Tibial nerve (tissue), 4 donors: ENCODE data around the gene KRT5. TPM values are rescaled to one million over a fixed set of nuclear protein-coding genes. Genes with fewer than 3 reads are reported as not detected.
"Not testable (repeated sequence)": the region's sequence is repeated elsewhere in the genome, so short reads cannot be mapped to it uniquely, and the experiment has no call there.

Source experiments
- DNase-seq, 2 donors: peaks; one replicate each; pipeline ENCODE4 v3.0.0-alpha.2; 2019; ENCODE audit warnings: low spot score in 2 of 2
- H3K27ac ChIP-seq, 4 donors: fragments of 200-600 bp; sonication (generic) in 3 of 4; one replicate each; pipeline ENCODE4 v1.5.1; 2017 to 2019; ENCODE audit warnings: mild to moderate bottlenecking in 1 of 4
- H3K27me3 ChIP-seq, 2 donors: fragments of 200-600 bp; sonication (generic) in 1 of 2; one replicate each; pipeline versions ENCODE4 v1.5.1 to v1.6.0; 2017 to 2019
- H3K36me3 ChIP-seq, 3 donors: fragments of 200-600 bp; sonication (generic); one replicate each; pipeline ENCODE4 v1.5.1; 2018 to 2019
- H3K4me1 ChIP-seq, 4 donors: fragments of 200-600 bp; sonication (generic) in 3 of 4; one replicate each; pipeline ENCODE4 v1.5.1; 2017 to 2019
- H3K4me3 ChIP-seq, 4 donors: fragments of 200-600 bp; sonication (generic) in 3 of 4; one replicate each; pipeline ENCODE4 v1.5.1; 2017 to 2019; ENCODE audit warnings: mild to moderate bottlenecking in 1 of 4, moderate library complexity in 1 of 4
- H3K9me3 ChIP-seq, 4 donors: fragments of 200-600 bp; sonication (generic) in 3 of 4; one replicate each; pipeline ENCODE4 v1.5.1; 2017 to 2019
- EP300 ChIP-seq, 2 donors: sonication (generic); formaldehyde crosslinking; IDR thresholded peaks; one replicate each; pipeline ENCODE4 v1.6.1; 2017; ENCODE audit warnings: antibody characterized with exemption in 2 of 2, mild to moderate bottlenecking in 1 of 2
- POLR2A ChIP-seq, 2 donors: fragments of 450-650 bp; IDR thresholded peaks; one replicate each; pipeline ENCODE4 v1.6.1; 2017; ENCODE audit warnings: antibody characterized with exemption in 2 of 2, mild to moderate bottlenecking in 2 of 2, moderate library complexity in 2 of 2
- WGBS, 2 donors: methylation state at CpG; one replicate each; pipeline ENCODE4 v1.1.5; 2018; 5-methylcytosine and 5-hydroxymethylcytosine counted together
- total RNA-seq, 4 donors: library from RNA; depleted of rRNA; stranded (reverse); fragments of >200 nt; gene quantifications; one replicate each; pipeline ENCODE4 v1.1.0, GENCODE V29; 2016
- TF ChIP-seq, protein P1 (sequence below), 5 experiments: fragments of 200-600 bp in 3 of 5; fragments of 450-650 bp in 2 of 5; sonication (generic) in 3 of 5; IDR thresholded peaks; one replicate each; pipeline ENCODE4 v1.5.1; 2016 to 2019; ENCODE audit warnings: antibody characterized with exemption in 5 of 5, mild to moderate bottlenecking in 3 of 5, moderate library complexity in 2 of 5

Gene KRT5
- total RNA-seq, 4 donors from 2014 or later: 0.22 to 2.7 TPM; not detected in 2

- DNase-seq: no peak
- TF ChIP-seq, protein P1, sequence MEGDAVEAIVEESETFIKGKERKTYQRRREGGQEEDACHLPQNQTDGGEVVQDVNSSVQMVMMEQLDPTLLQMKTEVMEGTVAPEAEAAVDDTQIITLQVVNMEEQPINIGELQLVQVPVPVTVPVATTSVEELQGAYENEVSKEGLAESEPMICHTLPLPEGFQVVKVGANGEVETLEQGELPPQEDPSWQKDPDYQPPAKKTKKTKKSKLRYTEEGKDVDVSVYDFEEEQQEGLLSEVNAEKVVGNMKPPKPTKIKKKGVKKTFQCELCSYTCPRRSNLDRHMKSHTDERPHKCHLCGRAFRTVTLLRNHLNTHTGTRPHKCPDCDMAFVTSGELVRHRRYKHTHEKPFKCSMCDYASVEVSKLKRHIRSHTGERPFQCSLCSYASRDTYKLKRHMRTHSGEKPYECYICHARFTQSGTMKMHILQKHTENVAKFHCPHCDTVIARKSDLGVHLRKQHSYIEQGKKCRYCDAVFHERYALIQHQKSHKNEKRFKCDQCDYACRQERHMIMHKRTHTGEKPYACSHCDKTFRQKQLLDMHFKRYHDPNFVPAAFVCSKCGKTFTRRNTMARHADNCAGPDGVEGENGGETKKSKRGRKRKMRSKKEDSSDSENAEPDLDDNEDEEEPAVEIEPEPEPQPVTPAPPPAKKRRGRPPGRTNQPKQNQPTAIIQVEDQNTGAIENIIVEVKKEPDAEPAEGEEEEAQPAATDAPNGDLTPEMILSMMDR (IDR thresholded peaks at IDR 0.05): no peak
- TF ChIP-seq POLR2A (IDR thresholded peaks at IDR 0.05) (no peak), EP300 (IDR thresholded peaks at IDR 0.05) (no peak)
- H3K4me3 ChIP-seq: no peak overlapping the region
- H3K36me3 ChIP-seq: no peaks in the 10 kb centered on the region
- WGBS, 2 donors: 87 to 92% methylated on average over 6 of the region's 6 CpGs
- H3K4me1 ChIP-seq: no peaks in the 10 kb centered on the region
- no peaks in the 10 kb centered on the region for H3K27me3 ChIP-seq
- peaks cover 0 to 11% (median 0%) of the 10 kb centered on the region in 4 donors for H3K9me3 ChIP-seq
- no peak overlapping the region for H3K27ac ChIP-seq
Observed at GRCh38 chr12:52513736-52514135, 6.5 kb downstream of the KRT5 start.

DNA sequence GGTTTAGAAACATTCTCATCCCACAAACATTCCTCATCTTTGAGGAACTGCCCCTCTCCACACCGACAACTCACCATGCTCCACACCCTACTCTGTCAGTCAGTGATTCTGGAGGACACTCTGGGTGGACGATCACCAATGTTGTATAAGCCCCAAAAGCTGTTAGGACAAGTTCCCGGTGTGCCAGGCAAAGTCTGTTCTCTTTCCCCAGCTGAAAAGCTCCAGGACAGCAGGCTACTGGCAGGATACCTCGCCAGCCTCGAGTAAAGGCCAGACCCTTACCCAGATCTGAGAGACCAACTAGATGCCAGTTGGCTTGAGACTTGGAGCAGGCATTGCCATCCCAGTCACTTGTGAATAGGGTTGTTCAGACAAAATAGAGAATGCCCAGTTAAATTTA, 12.0 kb downstream of the KRT5 start:
- Histone ChIP-seq H3K27ac (no peak overlapping the region), H3K4me1 (peaks cover 0 to 3% (median 0%) of the 10 kb centered on the region in 4 donors), H3K4me3 (no peak overlapping the region), H3K36me3 (no peaks in the 10 kb centered on the region), H3K9me3 (peaks cover 0 to 11% (median 0%) of the 10 kb centered on the region in 4 donors), H3K27me3 (no peaks in the 10 kb centered on the region)
- no peak for TF ChIP-seq POLR2A (IDR thresholded peaks at IDR 0.05)
- TF ChIP-seq EP300 (IDR thresholded peaks at IDR 0.05): no peak
- TF ChIP-seq, protein P1 (IDR thresholded peaks at IDR 0.05): no peak
- DNase-seq: no peak
- 79 to 90% methylated on average over 5 of the region's 5 CpGs for WGBS, 2 donors

- no peak for DNase-seq
- H3K9me3 ChIP-seq: peaks cover 0 to 13% (median 0%) of the 10 kb centered on the region in 4 donors
- TF ChIP-seq EP300 (IDR thresholded peaks at IDR 0.05): no peak
- TF ChIP-seq, protein P1 (IDR thresholded peaks at IDR 0.05): peak; percentile 16 to 57 (median 42)
- no peaks in the 10 kb centered on the region for H3K36me3 ChIP-seq
- WGBS, 2 donors: 28 to 41% methylated on average over 4 of the region's 4 CpGs
- H3K27ac ChIP-seq: no peak overlapping the region
- H3K4me1 ChIP-seq: peaks cover 0 to 3% (median 0%) of the 10 kb centered on the region in 4 donors
- no peak overlapping the region for H3K4me3 ChIP-seq
- H3K27me3 ChIP-seq: no peaks in the 10 kb centered on the region
Observed at GRCh38 chr12:52506858-52507715, 13.1 kb downstream of the KRT5 start.

- Histone ChIP-seq H3K27me3 (no peaks in the 10 kb centered on the region), H3K4me1 (peaks cover 0 to 3% (median 0%) of the 10 kb centered on the region in 4 donors), H3K36me3 (no peaks in the 10 kb centered on the region), H3K27ac (no peak overlapping the region), H3K4me3 (no peak overlapping the region), H3K9me3 (peaks cover 0 to 2% (median 0%) of the 10 kb centered on the region in 4 donors)
- 89 to 94% methylated on average over 1 of the region's 1 CpG for WGBS, 2 donors
- DNase-seq: no peak
- TF ChIP-seq, protein P1 (IDR thresholded peaks at IDR 0.05): no peak
- TF ChIP-seq EP300 (IDR thresholded peaks at IDR 0.05): no peak
- no peak for TF ChIP-seq POLR2A (IDR thresholded peaks at IDR 0.05)
Observed at GRCh38 chr12:52502877-52503276, 17.3 kb downstream of the KRT5 start.

- DNase-seq: no peak
- no peaks in the 10 kb centered on the region for H3K27me3 ChIP-seq
- no peak overlapping the region for H3K4me3 ChIP-seq
- peaks cover 0 to 2% (median 0%) of the 10 kb centered on the region in 4 donors for H3K9me3 ChIP-seq
- WGBS, 2 donors: 80 to 88% methylated on average over 7 of the region's 7 CpGs
- TF ChIP-seq EP300 (IDR thresholded peaks at IDR 0.05) (no peak), POLR2A (IDR thresholded peaks at IDR 0.05) (no peak)
- TF ChIP-seq, protein P1 (IDR thresholded peaks at IDR 0.05): no peak
- peaks cover 0 to 4% (median 0%) of the 10 kb centered on the region in 4 donors for H3K4me1 ChIP-seq
- H3K36me3 ChIP-seq: no peaks in the 10 kb centered on the region
- no peak overlapping the region for H3K27ac ChIP-seq
Observed at GRCh38 chr12:52501490-52501889, 18.7 kb downstream of the KRT5 start.

GRCh38 chr12:52500574-52500973, 19.6 kb downstream of the KRT5 start:
- H3K27me3 ChIP-seq, H3K27ac ChIP-seq, DNase-seq, H3K9me3 ChIP-seq, H3K36me3 ChIP-seq, H3K4me3 ChIP-seq: not testable (repeated sequence)
- 68 to 70% methylated on average over 6 of the region's 6 CpGs for WGBS, 2 donors
- peaks cover 0 to 13% (median 0%) of the 10 kb centered on the region in 4 donors for H3K4me1 ChIP-seq
